H9 (cell line): ENCODE results near the gene TEX51. TPM values are rescaled to one million over a fixed set of nuclear protein-coding genes. Genes with fewer than 3 reads are reported as not detected.

Experiments
- DNase-seq: peaks from one replicate; pipeline ENCODE4 v3.0.0-alpha.2; 2017
- H2AFZ ChIP-seq: one replicate; pipeline ENCODE4 v1.6.1; 2013; ENCODE audit warnings: mild to moderate bottlenecking, low read length, control low read depth, moderate library complexity
- H2AK5ac ChIP-seq: 2 replicates; pipeline ENCODE4 v1.6.1; 2013; ENCODE audit warnings: low read length, control low read depth, mixed read lengths; ENCODE audit not compliant: insufficient read length
- H2BK120ac ChIP-seq: one replicate; pipeline ENCODE4 v1.6.1; 2013; ENCODE audit warnings: low read depth, mild to moderate bottlenecking, low read length, control low read depth, inconsistent platforms; ENCODE audit not compliant: poor library complexity, severe bottlenecking
- H2BK12ac ChIP-seq: 2 replicates; pipeline ENCODE4 v1.6.1; 2013; ENCODE audit warnings: low read length, control low read depth, mixed read lengths, low read depth; ENCODE audit not compliant: insufficient read length
- H2BK15ac ChIP-seq: 2 replicates; pipeline ENCODE4 v1.6.1; 2013; ENCODE audit warnings: low read depth, low read length, control low read depth
- H2BK20ac ChIP-seq: one replicate; pipeline ENCODE4 v1.6.1; 2013; ENCODE audit warnings: low read depth, mild to moderate bottlenecking, low read length, control low read depth, inconsistent platforms; ENCODE audit not compliant: poor library complexity, severe bottlenecking
- H2BK5ac ChIP-seq: 2 replicates; pipeline ENCODE4 v1.6.1; 2013; ENCODE audit warnings: low read length, control low read depth, mixed read lengths; ENCODE audit not compliant: insufficient read length
- H3K14ac ChIP-seq: 2 replicates; pipeline ENCODE4 v1.6.1; 2013; ENCODE audit warnings: low read length, control low read depth; ENCODE audit not compliant: insufficient read depth
- H3K18ac ChIP-seq: 2 replicates; pipeline ENCODE4 v1.6.1; 2013; ENCODE audit warnings: low read depth, mild to moderate bottlenecking, mixed read lengths, low read length, control low read depth; ENCODE audit not compliant: insufficient read length
- H3K23ac ChIP-seq: 2 replicates; pipeline ENCODE4 v1.6.1; 2013; ENCODE audit warnings: low read length, control low read depth, mixed read lengths, low read depth; ENCODE audit not compliant: insufficient read length
- H3K23me2 ChIP-seq: 2 replicates; pipeline ENCODE4 v1.6.1; 2013; ENCODE audit warnings: low read depth, mild to moderate bottlenecking, mixed read lengths, low read length, control low read depth; ENCODE audit not compliant: insufficient read length, poor library complexity, severe bottlenecking
- H3K27ac ChIP-seq: 2 replicates; pipeline ENCODE4 v1.5.1; 2013; ENCODE audit warnings: low read length, control low read depth, mixed read lengths, low read depth; ENCODE audit not compliant: insufficient read length
- H3K27me3 ChIP-seq: 2 replicates; pipeline ENCODE4 v1.6.1; 2013; ENCODE audit warnings: low read length, control low read depth, inconsistent platforms; ENCODE audit not compliant: insufficient read depth
- H3K4ac ChIP-seq: 2 replicates; pipeline ENCODE4 v1.6.1; 2013; ENCODE audit warnings: low read depth, mild to moderate bottlenecking, control low read depth, inconsistent platforms, low read length, moderate library complexity
- H3K4me1 ChIP-seq: 2 replicates; pipeline ENCODE4 v1.6.1; 2013; ENCODE audit warnings: low read length, control low read depth, inconsistent platforms; ENCODE audit not compliant: insufficient read depth
- H3K4me2 ChIP-seq: 2 replicates; pipeline ENCODE4 v1.6.1; 2013; ENCODE audit warnings: low read length, control low read depth, mixed read lengths; ENCODE audit not compliant: insufficient read length, insufficient read depth
- H3K56ac ChIP-seq: 2 replicates; pipeline ENCODE4 v1.6.1; 2013; ENCODE audit warnings: low read depth, mild to moderate bottlenecking, mixed read lengths, low read length, control low read depth; ENCODE audit not compliant: insufficient read length
- H3K79me1 ChIP-seq: 2 replicates; pipeline ENCODE4 v1.6.1; 2013; ENCODE audit warnings: low read depth, mild to moderate bottlenecking, moderate library complexity, low read length, control low read depth, inconsistent platforms; ENCODE audit not compliant: insufficient read depth, poor library complexity, severe bottlenecking
- H3K79me2 ChIP-seq: 2 replicates; pipeline ENCODE4 v1.6.1; 2013; ENCODE audit warnings: low read length, control low read depth, inconsistent platforms; ENCODE audit not compliant: insufficient read depth
- H3K9ac ChIP-seq: 2 replicates; pipeline ENCODE4 v1.6.1; 2013; ENCODE audit warnings: low read length, control low read depth, mixed read lengths; ENCODE audit not compliant: insufficient read length; ENCODE audit errors: extremely low read depth
- H3K9me3 ChIP-seq: one replicate; pipeline ENCODE4 v1.6.1; 2013; ENCODE audit warnings: low read depth, low read length, inconsistent platforms; ENCODE audit not compliant: control insufficient read depth
- H3T11ph ChIP-seq: one replicate; pipeline ENCODE4 v1.6.1; 2013; ENCODE audit warnings: mild to moderate bottlenecking, low read length, control low read depth, inconsistent platforms
- H4K20me1 ChIP-seq: one replicate; pipeline ENCODE4 v1.6.1; 2013; ENCODE audit not compliant: control insufficient read depth, insufficient read length, insufficient read depth
- H4K5ac ChIP-seq: 2 replicates; pipeline ENCODE4 v1.6.1; 2013; ENCODE audit warnings: low read depth, mild to moderate bottlenecking, mixed read lengths, low read length, control low read depth; ENCODE audit not compliant: insufficient read length
- H4K8ac ChIP-seq: replicated peaks from 2 replicates; pipeline ENCODE4 v1.6.1; 2013; ENCODE audit warnings: low read length, control low read depth, mixed read lengths, low read depth; ENCODE audit not compliant: insufficient read length
- H4K91ac ChIP-seq: 2 replicates; pipeline ENCODE4 v1.6.1; 2013; ENCODE audit warnings: low read depth, mild to moderate bottlenecking, moderate library complexity, mixed read lengths, low read length, control low read depth; ENCODE audit not compliant: insufficient read length
- H3K27ac Mint-ChIP-seq, 3 experiments: 2 replicates in 2 of 3; 3 replicates in 1 of 3; pipeline ENCODE4 v1.8.0; 2020 to 2021; ENCODE audit warnings: mixed read lengths in 3 of 3, mild to moderate bottlenecking in 1 of 3, moderate library complexity in 1 of 3
- H3K27me3 Mint-ChIP-seq: 2 replicates; pipeline ENCODE4 v1.8.0; 2021; ENCODE audit warnings: low read depth, mild to moderate bottlenecking, moderate library complexity, mixed read lengths
- H3K36me3 Mint-ChIP-seq, 3 experiments: 2 replicates in 2 of 3; 3 replicates in 1 of 3; pipeline ENCODE4 v1.8.0; 2020 to 2021; ENCODE audit warnings: low read depth in 3 of 3, mixed read lengths in 3 of 3; ENCODE audit not compliant: insufficient read depth in 1 of 3
- H3K4me1 Mint-ChIP-seq, 2 experiments: 2 replicates each; pipeline ENCODE4 v1.8.0; 2020; ENCODE audit warnings: mixed read lengths in 2 of 2
- H3K4me3 Mint-ChIP-seq, 2 experiments: 2 replicates in 1 of 2; 3 replicates in 1 of 2; pipeline ENCODE4 v1.8.0; 2020 to 2021; ENCODE audit warnings: mild to moderate bottlenecking in 2 of 2, mixed read lengths in 2 of 2, moderate library complexity in 1 of 2
- H3K9me3 Mint-ChIP-seq, 2 experiments: 2 replicates in 1 of 2; 3 replicates in 1 of 2; pipeline ENCODE4 v1.8.0; 2020; ENCODE audit warnings: mild to moderate bottlenecking in 2 of 2, mixed read lengths in 2 of 2, moderate library complexity in 1 of 2
- WGBS: extraction: QIAGEN DNeasy Blood & Tissue Kit; methylation state at CpG from one replicate; pipeline ENCODE4 v1.1.7; 2013; ENCODE audit warnings: missing lambda C conversion rate, low lambda C conversion rate, mixed read lengths; ENCODE audit not compliant: insufficient read length; ENCODE audit errors: extremely low coverage; 5-methylcytosine and 5-hydroxymethylcytosine counted together
- total RNA-seq: library from RNA; stranded (reverse); gene quantifications from 2 replicates; pipeline ENCODE4 v1.2.1, GENCODE V29; 2021
- TF ChIP-seq, protein P1 (sequence below): fragments of 200-600 bp; sonication (generic); conservative IDR thresholded peaks from 3 replicates; pipeline ENCODE4 v1.8.0; 2021; ENCODE audit warnings: antibody characterized with exemption, mild to moderate bottlenecking

The TEX51 gene
- total RNA-seq, 1 experiment from 2014 or later: not detected

DNA sequence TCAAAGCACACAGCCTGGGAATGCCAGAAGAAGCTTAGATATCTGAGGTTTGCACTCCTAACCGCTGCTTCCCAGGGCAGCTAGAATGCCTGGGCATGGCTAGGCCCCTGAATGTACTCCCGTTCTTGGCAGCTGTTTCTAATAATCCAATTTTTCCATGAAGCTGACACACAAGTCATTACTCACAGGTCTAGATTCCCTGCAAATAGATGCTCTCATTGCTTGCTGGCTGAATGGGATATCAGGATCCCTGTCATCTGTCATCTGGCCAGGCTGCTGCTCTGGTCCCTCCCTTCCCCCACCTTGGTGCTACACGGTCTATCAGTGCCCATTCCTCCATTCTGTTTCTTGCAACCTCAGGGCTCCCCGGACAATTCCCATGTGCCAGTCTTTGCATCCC lies 40.7 kb upstream of the TEX51 start:
- Histone ChIP-seq H2BK20ac (no peak overlapping the region), H3K56ac (no peak overlapping the region), H3T11ph (no peak overlapping the region), H3K23ac (no peak overlapping the region), H3K27ac (no peak overlapping the region), H3K14ac (no peak overlapping the region), H3K9ac (no peak overlapping the region), H3K27me3 (no peaks in the 10 kb centered on the region), H2BK120ac (no peak overlapping the region), H2AK5ac (no peak overlapping the region), H3K79me1 (no peaks in the 10 kb centered on the region), H3K4me2 (no peak overlapping the region), H4K8ac (no peak overlapping the region), H4K20me1 (no peaks in the 10 kb centered on the region), H4K5ac (no peak overlapping the region), H3K9me3 (no peaks in the 10 kb centered on the region), H2AFZ (no peak overlapping the region), H3K18ac (no peak overlapping the region), H2BK5ac (no peak overlapping the region), H3K4ac (no peak overlapping the region), H3K4me1 (no peaks in the 10 kb centered on the region), H3K23me2 (no peaks in the 10 kb centered on the region), H4K91ac (no peak overlapping the region), H3K79me2 (no peaks in the 10 kb centered on the region), H2BK12ac (no peak overlapping the region), H2BK15ac (no peak overlapping the region; the same call in 1 of the 2 replicates)
- H3K4me3 Mint-ChIP-seq: no peak overlapping the region
- H3K27ac Mint-ChIP-seq: no peak overlapping the region
- no CpG with 5 or more reads among the region's 4 CpGs for WGBS
- no peaks in the 10 kb centered on the region for H3K9me3 Mint-ChIP-seq
- H3K36me3 Mint-ChIP-seq: no peaks in the 10 kb centered on the region
- no peak for DNase-seq
- H3K4me1 Mint-ChIP-seq: 0 out of 4 replicates have a peak, but pooled peaks cover 2 to 3% of the 10 kb centered on the region in 2 experiments
- TF ChIP-seq, protein P1, sequence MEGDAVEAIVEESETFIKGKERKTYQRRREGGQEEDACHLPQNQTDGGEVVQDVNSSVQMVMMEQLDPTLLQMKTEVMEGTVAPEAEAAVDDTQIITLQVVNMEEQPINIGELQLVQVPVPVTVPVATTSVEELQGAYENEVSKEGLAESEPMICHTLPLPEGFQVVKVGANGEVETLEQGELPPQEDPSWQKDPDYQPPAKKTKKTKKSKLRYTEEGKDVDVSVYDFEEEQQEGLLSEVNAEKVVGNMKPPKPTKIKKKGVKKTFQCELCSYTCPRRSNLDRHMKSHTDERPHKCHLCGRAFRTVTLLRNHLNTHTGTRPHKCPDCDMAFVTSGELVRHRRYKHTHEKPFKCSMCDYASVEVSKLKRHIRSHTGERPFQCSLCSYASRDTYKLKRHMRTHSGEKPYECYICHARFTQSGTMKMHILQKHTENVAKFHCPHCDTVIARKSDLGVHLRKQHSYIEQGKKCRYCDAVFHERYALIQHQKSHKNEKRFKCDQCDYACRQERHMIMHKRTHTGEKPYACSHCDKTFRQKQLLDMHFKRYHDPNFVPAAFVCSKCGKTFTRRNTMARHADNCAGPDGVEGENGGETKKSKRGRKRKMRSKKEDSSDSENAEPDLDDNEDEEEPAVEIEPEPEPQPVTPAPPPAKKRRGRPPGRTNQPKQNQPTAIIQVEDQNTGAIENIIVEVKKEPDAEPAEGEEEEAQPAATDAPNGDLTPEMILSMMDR: no peak
- peaks cover 1% of the 10 kb centered on the region; the same call in 1 of the 2 replicates for H3K27me3 Mint-ChIP-seq
